ENCODE data around the gene AUTS2. TPM values are rescaled to one million over a fixed set of nuclear protein-coding genes. Genes with fewer than 3 reads are reported as not detected.

The AUTS2 gene
- total and polyA plus RNA-seq, 11 donors, result 3.4 to 14.0 (median 7.3) TPM

DNA sequence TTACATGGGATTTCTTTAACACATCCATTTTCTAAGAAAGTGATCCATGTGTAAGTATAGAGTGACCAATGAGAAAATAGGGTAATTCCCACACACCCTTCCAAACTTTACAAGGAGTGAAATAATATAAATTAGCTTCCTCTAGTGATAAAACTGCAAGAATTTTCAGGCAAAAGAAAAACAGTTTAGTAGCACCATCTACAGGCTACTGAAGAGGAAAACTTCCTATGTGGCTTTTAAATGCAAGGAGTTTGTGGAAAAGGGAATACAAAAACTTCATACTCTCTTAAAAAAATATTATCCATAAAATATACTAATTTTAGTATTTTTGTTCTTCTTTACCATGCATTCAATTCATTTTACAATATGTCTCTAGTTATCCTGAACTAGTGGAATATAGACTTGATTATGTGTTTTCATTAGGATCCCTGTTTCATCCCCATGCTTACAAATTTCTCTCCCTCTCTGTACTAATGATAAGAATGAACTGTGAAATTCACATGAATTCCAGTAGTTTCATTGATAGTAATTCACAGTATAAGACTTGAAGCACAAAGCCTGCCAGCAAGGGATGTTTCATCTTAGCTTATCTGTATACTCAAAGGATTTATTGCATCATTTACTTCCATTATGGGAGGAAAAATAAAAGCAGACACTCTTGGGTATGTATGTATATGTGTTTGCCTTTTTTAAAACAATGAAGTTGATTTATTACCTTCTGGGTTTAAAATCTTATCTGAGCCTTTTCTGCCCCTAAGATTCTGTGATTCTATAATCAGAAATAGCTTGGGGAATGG is 442.9 kb downstream of the AUTS2 start:
- Histone ChIP-seq H3K4me1 (peaks cover 0 to 15% (median 6%) of the 10 kb centered on the region in 12 donors), H3K27ac (no peak overlapping the region), H3K4me3 (no peak overlapping the region), H3K36me3 (no peaks in the 10 kb centered on the region), H3K27me3 (no peaks in the 10 kb centered on the region), H3K9me3 (no peaks in the 10 kb centered on the region)
- DNase-seq (no peak), ATAC-seq (peak in 1 of 4 donors; percentile 42)
- intact Hi-C loops (cut with DNase I), result loop anchor here (1.0 to 10.0 kb wide), 8 partner anchors 114 to 658 kb away; no protein-coding TSS in a partner anchor
- no peak for TF ChIP-seq POLR2A (IDR thresholded peaks at IDR 0.05)
- TF ChIP-seq, protein P1, sequence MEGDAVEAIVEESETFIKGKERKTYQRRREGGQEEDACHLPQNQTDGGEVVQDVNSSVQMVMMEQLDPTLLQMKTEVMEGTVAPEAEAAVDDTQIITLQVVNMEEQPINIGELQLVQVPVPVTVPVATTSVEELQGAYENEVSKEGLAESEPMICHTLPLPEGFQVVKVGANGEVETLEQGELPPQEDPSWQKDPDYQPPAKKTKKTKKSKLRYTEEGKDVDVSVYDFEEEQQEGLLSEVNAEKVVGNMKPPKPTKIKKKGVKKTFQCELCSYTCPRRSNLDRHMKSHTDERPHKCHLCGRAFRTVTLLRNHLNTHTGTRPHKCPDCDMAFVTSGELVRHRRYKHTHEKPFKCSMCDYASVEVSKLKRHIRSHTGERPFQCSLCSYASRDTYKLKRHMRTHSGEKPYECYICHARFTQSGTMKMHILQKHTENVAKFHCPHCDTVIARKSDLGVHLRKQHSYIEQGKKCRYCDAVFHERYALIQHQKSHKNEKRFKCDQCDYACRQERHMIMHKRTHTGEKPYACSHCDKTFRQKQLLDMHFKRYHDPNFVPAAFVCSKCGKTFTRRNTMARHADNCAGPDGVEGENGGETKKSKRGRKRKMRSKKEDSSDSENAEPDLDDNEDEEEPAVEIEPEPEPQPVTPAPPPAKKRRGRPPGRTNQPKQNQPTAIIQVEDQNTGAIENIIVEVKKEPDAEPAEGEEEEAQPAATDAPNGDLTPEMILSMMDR (IDR thresholded peaks at IDR 0.05), result peak in 11 of 12 donors; percentile 29 to 69 (median 60)

DNA sequence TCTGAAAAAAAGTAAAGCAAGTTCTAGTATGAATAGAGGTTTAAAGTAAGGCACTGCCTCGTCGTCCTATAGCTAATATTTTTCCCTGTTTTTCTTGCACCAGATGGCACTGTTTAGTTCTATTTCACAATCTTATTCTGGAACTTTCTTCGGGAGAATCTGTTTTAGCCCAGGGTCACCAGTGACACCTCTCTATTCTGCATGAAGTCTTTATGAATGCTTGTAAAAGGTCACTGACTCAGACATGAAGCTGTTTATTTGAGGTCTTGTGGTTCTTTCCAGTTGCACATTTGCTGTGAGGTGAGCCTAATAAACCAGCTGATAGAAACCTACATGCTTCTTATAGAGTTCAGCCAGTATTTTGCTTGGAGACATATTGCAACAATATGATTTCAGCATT is 444.3 kb downstream of the AUTS2 start:
- ATAC-seq, result peak in 3 of 4 donors; percentile 29 to 72 (median 47)
- WGBS, 4 donors, result 27 to 46% (median 39%) methylated on average over 3 of the region's 3 CpGs
- intact Hi-C loops (cut with DNase I), result loop anchor here (2.0 to 10.0 kb wide), 7 partner anchors 112 to 655 kb away; no protein-coding TSS in a partner anchor
- Histone ChIP-seq H3K4me3 (no peak overlapping the region), H3K27me3 (no peaks in the 10 kb centered on the region), H3K9me3 (no peaks in the 10 kb centered on the region), H3K27ac (no peak overlapping the region), H3K4me1 (peaks cover 0 to 12% (median 6%) of the 10 kb centered on the region in 12 donors), H3K36me3 (no peaks in the 10 kb centered on the region)
- DNase-seq, result no peak
- TF ChIP-seq POLR2A (IDR thresholded peaks at IDR 0.05), result no peak
- TF ChIP-seq, protein P1 (IDR thresholded peaks at IDR 0.05), result peak in 9 of 12 donors; percentile 27 to 55 (median 49)

DNA sequence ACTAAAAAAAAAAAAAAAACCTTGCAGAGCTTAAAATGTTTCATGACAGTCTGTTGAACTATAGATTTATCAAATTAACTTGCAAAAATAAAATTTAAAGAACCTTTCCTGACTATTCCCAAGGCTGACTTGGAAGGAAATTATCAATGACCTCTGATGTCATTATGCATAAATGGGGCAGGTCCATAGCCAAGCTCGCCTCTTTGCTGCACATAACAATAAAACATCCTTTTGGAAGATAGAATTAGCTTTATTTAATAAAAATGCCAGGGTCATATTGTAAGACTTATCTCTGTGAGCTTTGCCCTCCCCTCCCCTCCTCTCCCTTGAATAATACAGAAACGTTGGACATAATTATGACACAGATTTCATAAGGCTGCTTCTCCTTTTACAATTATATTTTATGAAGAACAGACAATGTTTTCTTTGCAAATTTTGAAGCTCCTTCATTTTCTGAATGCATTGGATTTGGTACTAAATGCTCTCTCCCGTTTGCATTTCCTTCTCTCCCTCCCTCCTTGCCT is 444.8 kb downstream of the AUTS2 start:
- H3K36me3 ChIP-seq, result no peaks in the 10 kb centered on the region
- ATAC-seq (no peak), DNase-seq (no peak)
- no peaks in the 10 kb centered on the region for H3K9me3 ChIP-seq
- H3K4me3 ChIP-seq, result no peak overlapping the region
- TF ChIP-seq, protein P1 (IDR thresholded peaks at IDR 0.05), result no peak
- TF ChIP-seq POLR2A (IDR thresholded peaks at IDR 0.05), result no peak
- no peak overlapping the region for H3K27ac ChIP-seq
- intact Hi-C loops (cut with DNase I), result loop anchor here (2.0 to 10.0 kb wide), 7 partner anchors 112 to 654 kb away; no protein-coding TSS in a partner anchor
- 48 to 62% (median 57%) methylated on average over 3 of the region's 3 CpGs for WGBS, 4 donors
- H3K4me1 ChIP-seq, result peaks cover 0 to 12% (median 6%) of the 10 kb centered on the region in 12 donors
- H3K27me3 ChIP-seq, result no peaks in the 10 kb centered on the region

DNA sequence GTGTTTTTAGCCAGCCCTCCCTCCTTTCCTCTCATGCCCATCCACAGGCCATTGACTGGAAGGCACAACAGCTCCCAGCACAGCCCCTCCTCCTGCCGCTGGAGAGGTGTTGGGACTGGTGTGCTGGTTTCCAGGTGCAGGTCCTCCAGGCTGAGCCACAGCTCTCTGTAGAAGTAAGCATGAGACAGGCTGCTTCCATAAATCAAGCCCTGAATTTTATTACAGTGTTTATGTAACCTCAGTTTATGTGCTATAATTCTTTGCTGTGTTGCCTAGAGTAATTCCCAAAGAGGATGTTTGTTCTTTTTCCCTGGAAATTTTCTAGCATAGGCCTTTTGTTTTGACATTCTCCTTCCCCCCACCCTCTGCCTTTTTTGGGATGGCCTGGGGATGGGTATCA is 445.8 kb downstream of the AUTS2 start:
- WGBS, 4 donors, result 85 to 95% (median 90%) methylated on average over 1 of the region's 1 CpG
- intact Hi-C loops (cut with DNase I), result loop anchor here in 9 of 10 donors (5.0 to 10.0 kb wide), 6 partner anchors 111 to 653 kb away; no protein-coding TSS in a partner anchor
- ATAC-seq (no peak), DNase-seq (no peak)
- Histone ChIP-seq H3K36me3 (no peaks in the 10 kb centered on the region), H3K27me3 (no peaks in the 10 kb centered on the region), H3K4me1 (peaks cover 0 to 12% (median 6%) of the 10 kb centered on the region in 12 donors), H3K4me3 (no peak overlapping the region), H3K9me3 (no peaks in the 10 kb centered on the region), H3K27ac (no peak overlapping the region)
- TF ChIP-seq, protein P1 (IDR thresholded peaks at IDR 0.05), result no peak
- TF ChIP-seq POLR2A (IDR thresholded peaks at IDR 0.05), result no peak
